Smooth muscle cell (in vitro differentiated cells): ENCODE measurements around the gene PRKCA. TPM values are rescaled to one million over a fixed set of nuclear protein-coding genes. Genes with fewer than 3 reads are reported as not detected.

ENCODE experiments used
- DNase-seq: peaks from one replicate; lab custom pipeline; 2025; ENCODE audit not compliant: unreplicated experiment; lab: John Stamatoyannopoulos, UW
- H2AFZ ChIP-seq: fragments of 200-600 bp; sonication (generic); 2 replicates; pipeline ENCODE4 v1.6.0; 2016; ENCODE audit warnings: antibody characterized with exemption, low read depth, mild to moderate bottlenecking
- H3F3A ChIP-seq: fragments of 200-600 bp; sonication (generic); 2 replicates; pipeline ENCODE4 v1.6.0; 2017; ENCODE audit warnings: antibody characterized with exemption, low read depth
- H3K27ac ChIP-seq: fragments of 200-600 bp; sonication (generic); 2 replicates; pipeline ENCODE4 v1.5.1; 2016; ENCODE audit warnings: low read depth, mild to moderate bottlenecking
- H3K27me3 ChIP-seq: fragments of 200-600 bp; sonication (generic); 2 replicates; pipeline ENCODE4 v1.6.1; 2016; ENCODE audit warnings: low read depth, mild to moderate bottlenecking
- H3K36me3 ChIP-seq: fragments of 200-600 bp; sonication (generic); 2 replicates; pipeline ENCODE4 v1.5.1; 2016; ENCODE audit warnings: low read depth
- H3K4me1 ChIP-seq: fragments of 200-600 bp; sonication (generic); 2 replicates; pipeline ENCODE4 v1.5.1; 2016; ENCODE audit warnings: low read depth
- H3K4me2 ChIP-seq: fragments of 200-600 bp; sonication (generic); 2 replicates; pipeline ENCODE4 v1.6.0; 2016; ENCODE audit warnings: mild to moderate bottlenecking
- H3K4me3 ChIP-seq: fragments of 200-600 bp; sonication (generic); 2 replicates; pipeline ENCODE4 v1.5.1; 2016; ENCODE audit warnings: mild to moderate bottlenecking
- H3K79me2 ChIP-seq: fragments of 200-600 bp; sonication (generic); 2 replicates; pipeline ENCODE4 v1.6.0; 2016; ENCODE audit warnings: low read depth, mild to moderate bottlenecking
- H3K9ac ChIP-seq: fragments of 200-600 bp; sonication (generic); 2 replicates; pipeline ENCODE4 v1.6.0; 2016; ENCODE audit warnings: low read depth
- H3K9me3 ChIP-seq: fragments of 200-600 bp; sonication (generic); replicated peaks from 2 replicates; pipeline ENCODE4 v1.5.1; 2016; ENCODE audit warnings: low read depth
- H4K20me1 ChIP-seq: fragments of 200-600 bp; sonication (generic); 2 replicates; pipeline ENCODE4 v1.6.0; 2016; ENCODE audit warnings: low read depth
- WGBS: methylation state at CpG from one replicate; pipeline ENCODE4 v1.1.7; 2016; ENCODE audit warnings: low lambda C conversion rate; 5-methylcytosine and 5-hydroxymethylcytosine counted together
- polyA plus RNA-seq: library from polyadenylated mRNA; unstranded; fragments of >200 nt; fragmentation: Nextera tagmentation; extraction: Ambion mirVana; gene quantifications from 2 replicates; pipeline ENCODE4 v1.2.1, GENCODE V29; 2016
- total RNA-seq: library from RNA; depleted of rRNA; stranded (reverse); fragments of >200 nt; gene quantifications from 2 replicates; pipeline ENCODE4 v1.2.3, GENCODE V29; 2014
- TF ChIP-seq, protein P1 (sequence below): fragments of 200-600 bp; sonication (generic); IDR thresholded peaks from 2 replicates; pipeline ENCODE4 v1.5.1; 2017; ENCODE audit warnings: borderline replicate concordance, mild to moderate bottlenecking, antibody characterized with exemption; ENCODE audit not compliant: insufficient read depth, poor library complexity, severe bottlenecking

The PRKCA gene
- total and polyA plus RNA-seq, 2 experiments from 2014 or later: 0.78 to 7.1 TPM

GRCh38 chr17:66304304-66305174 lies 2.1 kb downstream of the PRKCA start:
- Histone ChIP-seq H3K27ac (no peak overlapping the region), H3K27me3 (peaks cover 18% of the 10 kb centered on the region), H2AFZ (peak overlapping the region; percentile 40), H3K4me2 (peak overlapping the region; percentile 88), H3K4me3 (peak overlapping the region; percentile 83), H3K9ac (no peak overlapping the region), H3K36me3 (no peaks in the 10 kb centered on the region), H3K9me3 (no peaks in the 10 kb centered on the region), H3F3A (peaks cover 5% of the 10 kb centered on the region), H4K20me1 (no peaks in the 10 kb centered on the region), H3K4me1 (peaks cover 14% of the 10 kb centered on the region), H3K79me2 (no peaks in the 10 kb centered on the region)
- WGBS: 56% methylated on average over 14 of the region's 14 CpGs
- TF ChIP-seq, protein P1, sequence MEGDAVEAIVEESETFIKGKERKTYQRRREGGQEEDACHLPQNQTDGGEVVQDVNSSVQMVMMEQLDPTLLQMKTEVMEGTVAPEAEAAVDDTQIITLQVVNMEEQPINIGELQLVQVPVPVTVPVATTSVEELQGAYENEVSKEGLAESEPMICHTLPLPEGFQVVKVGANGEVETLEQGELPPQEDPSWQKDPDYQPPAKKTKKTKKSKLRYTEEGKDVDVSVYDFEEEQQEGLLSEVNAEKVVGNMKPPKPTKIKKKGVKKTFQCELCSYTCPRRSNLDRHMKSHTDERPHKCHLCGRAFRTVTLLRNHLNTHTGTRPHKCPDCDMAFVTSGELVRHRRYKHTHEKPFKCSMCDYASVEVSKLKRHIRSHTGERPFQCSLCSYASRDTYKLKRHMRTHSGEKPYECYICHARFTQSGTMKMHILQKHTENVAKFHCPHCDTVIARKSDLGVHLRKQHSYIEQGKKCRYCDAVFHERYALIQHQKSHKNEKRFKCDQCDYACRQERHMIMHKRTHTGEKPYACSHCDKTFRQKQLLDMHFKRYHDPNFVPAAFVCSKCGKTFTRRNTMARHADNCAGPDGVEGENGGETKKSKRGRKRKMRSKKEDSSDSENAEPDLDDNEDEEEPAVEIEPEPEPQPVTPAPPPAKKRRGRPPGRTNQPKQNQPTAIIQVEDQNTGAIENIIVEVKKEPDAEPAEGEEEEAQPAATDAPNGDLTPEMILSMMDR: no peak
- no peak for DNase-seq

- Histone ChIP-seq H2AFZ (no peak overlapping the region), H3K9ac (no peak overlapping the region), H3K4me2 (no peak overlapping the region), H3K27ac (no peak overlapping the region), H3K27me3 (peaks cover under 1% of the 10 kb centered on the region), H4K20me1 (no peaks in the 10 kb centered on the region), H3K79me2 (no peaks in the 10 kb centered on the region), H3K36me3 (no peaks in the 10 kb centered on the region), H3F3A (no peaks in the 10 kb centered on the region), H3K4me3 (no peak overlapping the region), H3K4me1 (peaks cover 14% of the 10 kb centered on the region), H3K9me3 (no peaks in the 10 kb centered on the region)
- TF ChIP-seq, protein P1: no peak
- DNase-seq: no peak
- WGBS: 92% methylated on average over 5 of the region's 5 CpGs
These were observed 4.0 kb downstream of the PRKCA start for GRCh38 chr17:66306446-66306845.

GRCh38 chr17:66307257-66307656 lies 4.8 kb downstream of the PRKCA start:
- DNase-seq: no peak
- WGBS: 92% methylated on average over 2 of the region's 2 CpGs
- peaks cover 11% of the 10 kb centered on the region for H3K4me1 ChIP-seq
- no peaks in the 10 kb centered on the region for H3K79me2 ChIP-seq
- H3F3A ChIP-seq: no peaks in the 10 kb centered on the region
- no peak overlapping the region for H3K27ac ChIP-seq
- no peaks in the 10 kb centered on the region for H3K36me3 ChIP-seq
- H3K4me3 ChIP-seq: no peak overlapping the region
- H3K9ac ChIP-seq: no peak overlapping the region
- no peak overlapping the region for H3K4me2 ChIP-seq
- no peaks in the 10 kb centered on the region for H4K20me1 ChIP-seq
- H3K27me3 ChIP-seq: no peaks in the 10 kb centered on the region
- H3K9me3 ChIP-seq: no peaks in the 10 kb centered on the region
- H2AFZ ChIP-seq: no peak overlapping the region
- TF ChIP-seq, protein P1: no peak
